HG03139 (cell line): Measurements from ENCODE around the gene SGCE.
"Not testable (repeated sequence)": the region's sequence is repeated elsewhere in the genome, so short reads cannot be mapped to it uniquely, and the experiment has no call there.

Source experiments
- ATAC-seq: cut with Tn5 transposase; IDR thresholded peaks from one replicate; pipeline ENCODE4 v1.9.1; 2021; ENCODE audit not compliant: unreplicated experiment

SGCE gene

DNA sequence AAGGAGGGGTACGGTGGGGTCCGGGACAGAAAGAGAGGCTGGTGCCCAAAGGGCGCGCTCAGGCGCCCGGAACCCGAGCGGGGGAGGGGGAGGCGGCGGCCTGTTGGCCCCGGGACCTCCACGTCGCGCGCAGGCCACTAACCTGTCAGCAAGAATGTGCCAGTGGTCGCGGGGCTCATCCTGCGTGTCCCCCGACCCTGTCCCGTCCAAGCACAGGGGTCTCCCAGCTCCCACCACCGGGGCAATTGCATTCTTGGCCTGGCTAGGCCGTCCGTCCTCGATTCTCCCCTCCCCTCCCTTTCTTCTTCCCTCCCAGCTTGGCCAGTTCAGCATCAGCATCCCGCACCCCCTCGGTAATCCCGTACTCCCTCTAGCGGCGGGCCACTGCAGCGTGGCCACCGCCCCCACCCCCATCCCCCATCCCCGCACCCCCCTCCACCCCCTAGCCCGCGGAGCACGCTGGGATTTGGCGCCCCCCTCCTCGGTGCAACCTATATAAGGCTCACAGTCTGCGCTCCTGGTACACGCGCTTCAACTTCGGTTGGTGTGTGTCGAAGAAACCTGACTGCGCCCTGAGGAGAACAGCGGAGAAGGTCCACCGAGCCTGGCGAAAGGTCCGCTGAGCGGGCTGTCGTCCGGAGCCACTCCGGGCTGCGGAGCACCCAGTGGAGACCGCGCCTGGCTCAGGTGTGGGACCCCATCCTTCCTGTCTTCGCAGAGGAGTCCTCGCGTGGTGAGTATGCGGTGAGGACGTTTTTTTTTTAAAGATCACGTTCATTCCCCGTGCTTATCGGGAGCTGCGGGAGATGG is at the start of gene SGCE:
Gene SGCE, minus strand, starts transcription at position 286 of the 810 bp plus-strand sequence. Its CDS starts 35 bp downstream, at position 251.
- ATAC-seq = no peak

- ATAC-seq = not testable (repeated sequence)
Observed at GRCh38 chr7:94705155-94706021, 49.5 kb upstream of the SGCE start.

DNA sequence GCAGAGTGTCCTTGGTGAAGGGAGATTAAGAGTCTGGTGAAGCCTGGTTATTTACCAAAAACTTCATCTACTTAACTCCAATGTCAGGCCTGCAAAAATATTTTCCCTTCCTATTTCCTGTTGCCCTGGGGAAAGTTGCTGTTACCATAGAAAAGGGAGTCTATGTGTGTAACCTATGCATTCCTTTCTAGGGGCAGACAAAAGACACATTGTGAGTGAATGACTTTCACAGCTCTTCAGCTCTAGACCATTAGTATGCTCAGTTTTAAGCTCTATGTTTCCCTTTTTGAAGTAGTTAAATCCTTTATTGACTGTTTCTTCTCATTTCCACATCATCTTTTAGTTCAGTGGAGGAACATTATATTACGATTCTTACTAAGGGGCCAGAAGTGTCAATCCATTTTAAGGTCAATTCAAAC is 45.6 kb upstream of the SGCE start:
- ATAC-seq = no peak

DNA sequence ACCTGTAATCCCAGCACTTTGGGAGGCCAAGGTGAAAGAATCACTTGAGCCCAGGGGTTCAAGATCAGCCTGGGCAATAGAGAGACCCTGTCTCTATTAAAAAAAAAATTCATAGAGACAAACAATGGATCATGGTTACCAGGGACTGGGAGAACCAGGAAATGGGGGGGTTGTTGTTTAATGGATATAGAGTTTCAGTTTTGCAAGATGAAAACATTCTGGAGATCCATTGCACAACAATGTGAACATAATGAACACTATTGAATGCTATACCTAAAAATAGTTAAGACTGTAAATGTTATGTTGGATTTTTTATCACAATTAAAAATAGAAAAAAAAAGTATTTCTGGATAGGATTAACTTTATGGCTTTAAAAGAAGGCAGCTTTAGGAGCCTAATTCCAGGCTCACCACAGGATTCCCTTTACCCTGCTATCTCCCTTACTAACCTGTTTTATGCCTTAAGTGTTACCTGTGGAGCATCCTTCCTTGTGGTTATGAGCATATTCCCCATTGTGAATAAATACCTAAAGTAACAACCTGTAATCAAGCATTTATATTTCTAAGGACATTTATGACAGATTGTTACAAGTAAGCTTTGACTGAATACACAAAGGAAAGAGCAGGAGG is 45.1 kb upstream of the SGCE start:
- ATAC-seq = no peak

- ATAC-seq = no peak
Observed at GRCh38 chr7:94698275-94698674, 42.3 kb upstream of the SGCE start.

DNA sequence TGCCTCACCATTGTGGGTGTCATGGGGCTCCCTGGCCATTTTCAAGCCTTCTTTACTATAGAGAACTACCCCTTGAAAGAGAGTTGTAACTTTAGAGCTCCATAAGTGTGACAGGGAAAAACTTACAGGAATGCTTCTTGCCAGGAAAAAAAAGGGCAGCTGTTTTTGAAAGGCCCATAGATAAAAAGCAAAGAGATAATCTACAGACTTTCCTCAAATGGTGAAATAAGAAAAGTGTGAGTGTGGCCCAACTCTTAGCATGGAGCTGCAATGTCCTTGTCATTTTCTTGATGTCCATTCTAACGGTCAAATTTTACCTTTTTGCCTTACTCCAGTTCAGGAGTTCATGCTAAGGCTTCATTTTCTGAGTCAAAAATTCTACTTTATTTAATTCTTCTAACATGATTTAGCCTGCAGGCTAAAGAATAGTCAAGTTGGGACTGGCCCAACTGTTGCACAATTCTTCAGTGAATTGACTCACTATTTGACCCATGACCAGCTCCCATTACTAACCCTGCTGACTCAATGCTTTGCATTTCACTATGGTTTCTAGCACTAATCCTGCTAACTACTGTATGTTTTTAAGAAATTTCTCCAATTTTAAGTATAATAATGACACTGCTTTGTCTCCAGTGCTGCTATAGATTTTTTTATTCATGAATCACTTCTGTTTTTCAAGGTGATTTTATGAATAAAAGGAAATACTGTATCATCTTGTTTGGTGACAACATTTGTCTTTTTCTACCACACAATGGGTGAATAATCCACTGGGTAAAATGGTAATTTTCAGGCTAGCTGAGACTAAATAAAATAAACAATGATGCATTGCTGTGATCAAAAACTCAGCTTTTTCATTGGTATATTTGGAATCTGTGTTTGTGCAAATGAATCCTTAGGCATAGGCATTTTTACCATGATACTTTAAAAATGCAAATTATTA is 41.4 kb upstream of the SGCE start:
- ATAC-seq = no peak

- ATAC-seq = no peak
Observed at GRCh38 chr7:94687810-94688209, 31.9 kb upstream of the SGCE start.

- no peak for ATAC-seq
Observed at GRCh38 chr7:94687076-94687475, 31.1 kb upstream of the SGCE start.

GRCh38 chr7:94683066-94683465 is 27.1 kb upstream of the SGCE start:
- ATAC-seq = no peak

DNA sequence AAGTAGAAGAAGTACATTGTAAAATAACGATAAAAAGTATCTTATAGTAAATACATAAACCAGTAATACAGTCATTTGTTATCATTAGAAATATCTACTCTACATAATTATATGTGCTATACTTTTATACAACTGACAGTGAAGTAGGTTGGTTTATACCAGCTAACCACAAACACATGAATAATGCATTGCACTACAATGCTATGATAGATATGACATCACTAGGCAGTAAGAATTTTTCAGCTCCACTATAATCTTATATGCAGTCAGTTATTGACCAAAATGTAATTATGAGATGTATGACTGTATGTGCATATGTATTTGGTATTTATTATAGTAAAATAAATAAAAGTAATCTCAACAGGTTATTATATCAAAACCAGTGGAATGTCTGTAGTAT is 23.4 kb upstream of the SGCE start:
- no peak for ATAC-seq

DNA sequence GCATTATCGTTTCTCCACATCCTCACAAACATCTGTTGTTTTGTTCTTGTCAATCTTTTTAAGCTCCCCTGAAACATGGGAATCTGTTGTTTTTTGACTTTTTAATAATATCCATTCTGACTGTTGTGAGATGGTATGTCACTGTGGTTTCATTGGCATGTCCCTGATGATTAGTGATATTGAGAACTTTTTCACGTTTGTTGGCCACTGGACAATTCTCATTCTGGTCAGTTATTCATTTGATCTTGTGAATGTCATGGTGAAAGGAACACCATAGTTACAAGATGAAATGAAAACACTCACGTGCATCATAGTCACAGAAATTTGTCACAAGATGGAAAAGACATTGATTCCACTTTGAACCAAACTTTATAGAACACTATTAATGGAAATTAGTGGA is 20.5 kb upstream of the SGCE start:
- no peak for ATAC-seq

DNA sequence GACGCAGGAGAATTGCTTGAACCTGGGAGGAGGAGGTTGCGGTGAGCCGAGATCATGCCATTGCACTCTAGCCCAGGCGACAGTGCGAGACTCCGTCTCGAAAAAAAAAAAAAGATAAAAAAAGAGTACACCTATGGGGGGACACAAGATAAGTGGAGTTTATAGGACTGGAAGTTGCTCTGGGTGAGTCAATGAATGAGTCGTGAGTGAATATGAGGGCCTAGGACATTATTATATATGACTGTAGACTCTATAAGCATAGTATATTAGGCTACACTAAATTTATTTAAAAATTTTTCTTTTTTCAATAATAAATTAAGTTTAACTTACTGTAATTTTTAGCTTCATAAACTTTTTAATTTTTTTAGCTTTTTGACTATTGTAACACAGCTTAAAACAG is 19.4 kb upstream of the SGCE start:
- no peak for ATAC-seq

DNA sequence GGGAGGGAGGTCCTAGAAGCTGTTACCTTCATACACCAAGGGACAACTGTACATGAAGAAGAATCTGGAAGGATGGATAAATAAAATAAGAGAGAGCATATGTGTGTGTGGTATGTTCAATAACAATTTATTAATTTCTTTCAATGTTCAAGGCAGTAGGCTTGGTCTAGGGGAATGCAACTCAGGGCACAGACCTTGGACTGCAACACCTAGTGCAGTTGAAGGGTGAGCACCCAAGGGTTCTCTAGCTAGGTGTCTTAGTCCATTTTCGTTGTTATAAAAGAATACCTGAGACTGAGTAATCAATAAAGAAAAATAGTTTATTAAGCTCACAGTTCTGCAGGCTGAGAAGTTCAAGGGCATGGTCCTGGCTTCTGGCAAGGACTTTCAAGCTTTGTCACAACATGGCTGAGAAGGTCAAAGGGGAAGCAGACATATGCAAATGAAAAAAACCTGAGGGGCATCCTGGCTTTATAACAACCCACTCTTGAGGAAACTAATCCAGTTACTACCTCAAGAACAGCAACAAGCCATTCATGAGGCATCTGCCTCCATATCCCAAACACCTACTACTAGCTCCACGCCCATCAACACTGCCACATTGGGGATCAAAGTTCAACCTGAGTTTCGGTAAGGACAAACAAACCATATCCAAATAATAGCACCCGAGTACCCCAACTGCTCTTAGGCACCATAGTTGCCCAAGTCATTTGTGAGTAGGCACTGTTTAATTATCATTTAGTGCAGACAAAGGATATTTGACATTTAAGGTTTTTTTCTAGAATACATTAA is 15.7 kb upstream of the SGCE start:
- ATAC-seq = no peak

- no peak for ATAC-seq
Observed at GRCh38 chr7:94669773-94670495, 14.0 kb upstream of the SGCE start.

DNA sequence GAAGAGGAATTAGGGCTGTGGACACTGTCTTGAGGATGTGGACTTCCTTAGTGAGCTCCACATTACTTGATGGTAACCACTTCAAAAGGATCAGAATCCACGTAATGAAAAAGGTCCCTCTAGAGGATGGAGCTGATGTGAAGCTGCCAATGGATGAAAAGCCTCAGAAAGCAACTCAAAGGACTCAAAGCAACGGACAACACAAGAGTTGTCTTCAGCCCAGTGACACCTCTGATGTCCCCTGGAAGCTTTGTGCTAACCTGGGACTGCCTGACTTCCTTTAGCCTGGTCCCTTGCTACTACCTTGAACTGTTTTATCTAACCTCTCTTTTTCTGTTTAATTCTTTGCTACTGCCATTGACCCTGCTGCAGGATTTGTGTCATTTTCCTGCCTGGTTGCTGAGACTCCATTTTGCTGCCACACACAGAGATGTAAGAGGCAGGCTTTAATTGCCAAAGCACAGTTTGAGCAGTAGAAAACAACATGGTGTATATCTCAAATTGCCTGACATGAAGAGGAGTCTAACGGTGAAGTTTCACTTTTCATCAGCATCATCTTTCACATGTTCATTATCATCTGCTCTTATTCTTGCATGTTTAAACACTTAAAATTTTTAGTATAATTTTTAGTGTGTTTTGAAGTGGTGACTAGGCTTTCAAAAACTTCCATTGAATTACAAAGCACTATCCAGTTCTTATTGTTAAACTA is 11.1 kb upstream of the SGCE start:
- no peak for ATAC-seq

DNA sequence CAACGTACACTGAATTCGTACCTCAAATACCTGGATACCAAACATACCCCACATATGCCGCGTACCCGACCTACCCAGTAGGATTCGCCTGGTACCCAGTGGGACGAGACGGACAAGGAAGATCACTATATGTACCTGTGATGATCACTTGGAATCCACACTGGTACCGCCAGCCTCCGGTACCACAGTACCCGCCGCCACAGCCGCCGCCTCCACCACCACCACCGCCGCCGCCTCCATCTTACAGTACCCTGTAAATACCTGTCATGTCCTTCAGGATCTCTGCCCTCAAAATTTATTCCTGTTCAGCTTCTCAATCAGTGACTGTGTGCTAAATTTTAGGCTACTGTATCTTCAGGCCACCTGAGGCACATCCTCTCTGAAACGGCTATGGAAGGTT is 9.5 kb upstream of the SGCE start:
- no peak for ATAC-seq

DNA sequence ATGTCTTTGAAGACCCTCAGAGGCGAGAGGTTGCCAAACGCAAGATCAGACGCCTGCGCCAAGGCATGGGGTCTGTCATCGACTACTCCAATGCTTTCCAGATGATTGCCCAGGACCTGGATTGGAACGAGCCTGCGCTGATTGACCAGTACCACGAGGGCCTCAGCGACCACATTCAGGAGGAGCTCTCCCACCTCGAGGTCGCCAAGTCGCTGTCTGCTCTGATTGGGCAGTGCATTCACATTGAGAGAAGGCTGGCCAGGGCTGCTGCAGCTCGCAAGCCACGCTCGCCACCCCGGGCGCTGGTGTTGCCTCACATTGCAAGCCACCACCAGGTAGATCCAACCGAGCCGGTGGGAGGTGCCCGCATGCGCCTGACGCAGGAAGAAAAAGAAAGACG is 8.1 kb upstream of the SGCE start:
- no peak for ATAC-seq

- no peak for ATAC-seq
Observed at GRCh38 chr7:94662548-94662947, 6.6 kb upstream of the SGCE start.

GRCh38 chr7:94660006-94660405 is 4.1 kb upstream of the SGCE start:
- no peak for ATAC-seq
